GM12873 (cell line): ENCODE results near the gene OBP2A.

ENCODE experiments used
- CTCF ChIP-seq: IDR thresholded peaks from 2 replicates; pipeline ENCODE4 v1.5.1; 2012; ENCODE audit warnings: low read depth, mild to moderate bottlenecking, moderate library complexity, low read length, control low read depth; ENCODE audit not compliant: insufficient read depth; ENCODE audit errors: missing control alignments

Gene OBP2A

GRCh38 chr9:135515083-135515951, 30.6 kb upstream of the OBP2A start:
- no peak for TF ChIP-seq CTCF

- TF ChIP-seq CTCF = no peak
These were observed 29.6 kb upstream of the OBP2A start for GRCh38 chr9:135516132-135516860.

GRCh38 chr9:135517407-135517822, 28.5 kb upstream of the OBP2A start:
- TF ChIP-seq CTCF = no peak

- no peak for TF ChIP-seq CTCF
These were observed 26.6 kb upstream of the OBP2A start for GRCh38 chr9:135519179-135519971.

- no peak for TF ChIP-seq CTCF
These were observed 24.9 kb upstream of the OBP2A start, which contains the start of gene LCN1 for GRCh38 chr9:135520916-135521607. LCN1 (plus strand) TSS chr9:135521440; CDS start chr9:135521498, 58 bp downstream.

- no peak for TF ChIP-seq CTCF
These were observed 24.3 kb upstream of the OBP2A start for GRCh38 chr9:135521608-135522095.
